Transverse colon (tissue), 4 donors: ENCODE data around the gene TTLL5.

Experiments used
- CTCF ChIP-seq, 5 experiments: fragments of 200-600 bp in 3 of 5; fragments of 450-650 bp in 2 of 5; sonication (generic) in 3 of 5; IDR thresholded peaks; 1 replicate in 2 of 5; 2 replicates in 3 of 5; pipeline ENCODE4 v1.5.1; 2016 to 2017; ENCODE audit warnings: antibody characterized with exemption in 5 of 5, inconsistent platforms in 3 of 5, mild to moderate bottlenecking in 2 of 5, moderate library complexity in 1 of 5
- POLR2A ChIP-seq: fragments of 450-650 bp; IDR thresholded peaks from one replicate; pipeline ENCODE4 v1.6.1; 2016; ENCODE audit warnings: antibody characterized with exemption, mild to moderate bottlenecking, moderate library complexity
- POLR2AphosphoS5 ChIP-seq, 3 donors: sonication (generic); formaldehyde crosslinking; IDR thresholded peaks; one replicate each; pipeline ENCODE4 v1.6.1; 2016; ENCODE audit warnings: antibody characterized with exemption in 3 of 3

- TF ChIP-seq POLR2AphosphoS5 (IDR thresholded peaks at IDR 0.05), result no peak
- no peak for TF ChIP-seq CTCF (IDR thresholded peaks at IDR 0.05)
- no peak for TF ChIP-seq POLR2A
Observed at GRCh38 chr14:75993567-75994041, 332.6 kb downstream of the TTLL5 start.
